HG02623 (cell line): ENCODE data around the gene CEP104.
"Not testable (repeated sequence)": the region's sequence is repeated elsewhere in the genome, so short reads cannot be mapped to it uniquely, and the experiment has no call there.

ENCODE experiments used
- ATAC-seq: cut with Tn5 transposase; IDR thresholded peaks from one replicate; pipeline ENCODE4 v1.9.1; 2021; ENCODE audit warnings: moderate library complexity; ENCODE audit not compliant: unreplicated experiment

The CEP104 gene

GRCh38 chr1:3828391-3828790, 28.6 kb downstream of the CEP104 start:
- ATAC-seq = no peak

GRCh38 chr1:3827813-3828307, 29.2 kb downstream of the CEP104 start:
- no peak for ATAC-seq

GRCh38 chr1:3825356-3825755, 31.7 kb downstream of the CEP104 start:
- ATAC-seq = no peak

- no peak for ATAC-seq
Measured at GRCh38 chr1:3824650-3825049, 32.4 kb downstream of the CEP104 start.

- no peak for ATAC-seq
Measured at GRCh38 chr1:3822421-3822820, 34.6 kb downstream of the CEP104 start.

- ATAC-seq = no peak
Measured at GRCh38 chr1:3821908-3822307, 35.1 kb downstream of the CEP104 start.

GRCh38 chr1:3821447-3821846, 35.6 kb downstream of the CEP104 start:
- ATAC-seq = no peak

- ATAC-seq = no peak
Measured at GRCh38 chr1:3821004-3821403, 36.0 kb downstream of the CEP104 start.

GRCh38 chr1:3820316-3820715, 36.7 kb downstream of the CEP104 start:
- no peak for ATAC-seq

GRCh38 chr1:3819771-3820200, 37.2 kb downstream of the CEP104 start:
- no peak for ATAC-seq

- no peak for ATAC-seq
Measured at GRCh38 chr1:3817821-3818597, 39.0 kb downstream of the CEP104 start.

- no peak for ATAC-seq
Measured at GRCh38 chr1:3817138-3817740, 39.8 kb downstream of the CEP104 start.

GRCh38 chr1:3816331-3817137, 40.5 kb downstream of the CEP104 start:
- ATAC-seq = no peak

- ATAC-seq = no peak
Measured at GRCh38 chr1:3814771-3815561, 42.0 kb downstream of the CEP104 start.

GRCh38 chr1:3814065-3814464, 42.9 kb downstream of the CEP104 start:
- ATAC-seq = no peak

- no peak for ATAC-seq
Measured at GRCh38 chr1:3811595-3811911, 45.5 kb downstream of the CEP104 start.

- not testable (repeated sequence) for ATAC-seq
Measured at GRCh38 chr1:3810149-3810761, 46.8 kb downstream of the CEP104 start.

- ATAC-seq = no peak
Measured at GRCh38 chr1:3809680-3810079, 47.3 kb downstream of the CEP104 start.

GRCh38 chr1:3807769-3808168, 49.2 kb downstream of the CEP104 start:
- no peak for ATAC-seq

- no peak for ATAC-seq
Measured at GRCh38 chr1:3805038-3805437, 52.0 kb downstream of the CEP104 start.

GRCh38 chr1:3804627-3804944, 52.4 kb downstream of the CEP104 start:
- ATAC-seq = not testable (repeated sequence)
